H1 (cell line): ENCODE results near the gene PPIL6. TPM values are rescaled to one million over a fixed set of nuclear protein-coding genes. Genes with fewer than 3 reads are reported as not detected.

ENCODE experiments used
- CHD2 ChIP-seq: IDR thresholded peaks from 2 replicates; pipeline ENCODE4 v1.6.1; 2012; ENCODE audit warnings: low read length, improper control_type of control experiment
- MAX ChIP-seq: IDR thresholded peaks from 2 replicates; pipeline ENCODE4 v1.6.1; 2012; ENCODE audit warnings: inconsistent platforms
- NRF1 ChIP-seq: IDR thresholded peaks from 2 replicates; pipeline ENCODE4 v1.6.1; 2011; ENCODE audit warnings: mild to moderate bottlenecking, low read depth, low read length, improper control_type of control experiment
- polyA plus RNA-seq, 7 experiments: library from polyadenylated mRNA; depleted of rRNA in 3 of 7; stranded (reverse) in 5 of 7; unstranded in 2 of 7; fragments of >200 nt in 5 of 7; fragments of 200-250 nt in 2 of 7; gene quantifications; 1 replicate in 5 of 7; 2 replicates in 1 of 7; 4 replicates in 1 of 7; pipeline versions ENCODE4 v1.2.1 to v1.2.3, GENCODE V29; 2011 to 2013; ENCODE audit warnings: missing spikeins in 2 of 7, mixed read lengths in 2 of 7
- total RNA-seq: library from RNA; stranded (reverse); fragmentation: NEBNext Ultra II Directional; extraction: Animal tissue kit (Norgen Biotek cat#: 25700); gene quantifications from 2 replicates; pipeline ENCODE4 v1.2.1, GENCODE V29; 2021

Gene PPIL6
- total and polyA plus RNA-seq, 2 of the 8 experiments (the other 6 are each of a cell fraction or from before 2014, with no cell fraction given), result 0.42 to 1.3 TPM

- no peak for TF ChIP-seq CHD2
- no peak for TF ChIP-seq MAX
- no peak for TF ChIP-seq NRF1
- TF ChIP-seq, all 59 proteins: peak for 0
Observed at GRCh38 chr6:109478841-109479624, 38.6 kb upstream of the PPIL6 start (continued).
